Measurements from ENCODE around the gene GNPNAT1.

- TF ChIP-seq CTCF (conservative IDR thresholded peaks at IDR 0.05 in 1 of 2, IDR thresholded peaks at IDR 0.05 in 1 of 2; ENCODE audit: low read depth in 1 of 2, low read length in 2 of 2) (no peak), EZH2 (IDR thresholded peaks at IDR 0.05; ENCODE audit: low read length, missing control alignments) (no peak)
Observed at GRCh38 chr14:52821805-52822250, 30.4 kb upstream of the GNPNAT1 start.
